C4-2B (cell line): Measurements from ENCODE around the gene PCMTD2.
A peak's percentile ranks its signal among the peaks of the same experiment; 100 is the strongest.
"Not testable (repeated sequence)": the region's sequence is repeated elsewhere in the genome, so short reads cannot be mapped to it uniquely, and the experiment has no call there.

Source experiments
- H3K27ac ChIP-seq: fragments of 450-650 bp; 2 replicates; pipeline ENCODE4 v1.5.1; 2017
- TF ChIP-seq, protein P1 (sequence below): fragments of 450-650 bp; conservative IDR thresholded peaks from 2 replicates; pipeline ENCODE4 v1.5.1; 2017; ENCODE audit warnings: mild to moderate bottlenecking

The PCMTD2 gene

DNA sequence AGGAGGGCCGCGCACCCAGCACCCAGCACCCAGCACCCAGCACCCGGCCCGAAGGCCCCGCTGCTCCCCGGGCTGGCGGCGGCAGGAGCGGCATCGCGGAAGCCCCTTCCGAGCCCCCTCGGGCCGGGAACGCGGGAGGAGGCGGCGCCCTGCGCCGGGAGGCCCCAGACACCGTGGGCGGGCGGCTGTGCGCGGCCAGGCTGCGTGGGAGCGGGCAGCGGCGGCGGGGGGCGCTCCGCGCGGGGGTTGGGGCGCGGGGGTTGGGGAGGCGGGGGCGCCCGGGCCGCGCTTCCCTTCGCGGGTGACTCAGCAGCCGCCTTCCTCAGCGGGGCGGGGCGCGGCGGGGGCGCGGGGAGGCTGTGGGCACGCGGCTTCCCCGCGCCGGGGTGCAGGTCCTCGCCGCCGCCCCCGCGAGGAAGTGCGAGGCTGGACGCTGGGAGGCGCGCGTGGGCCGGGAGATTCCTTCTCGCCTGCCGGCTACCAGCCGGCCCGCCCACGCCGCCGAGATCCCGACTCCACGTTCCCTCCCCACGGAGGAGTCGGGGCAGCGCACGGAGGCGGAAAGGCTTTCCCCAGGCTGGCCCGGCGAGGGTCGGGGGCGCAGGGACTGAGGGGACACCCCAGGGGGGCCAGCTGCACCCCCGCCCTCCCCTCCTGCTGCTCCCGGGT lies 61.0 kb downstream of the PCMTD2 start:
- H3K27ac ChIP-seq: not testable (repeated sequence)
- TF ChIP-seq, protein P1, sequence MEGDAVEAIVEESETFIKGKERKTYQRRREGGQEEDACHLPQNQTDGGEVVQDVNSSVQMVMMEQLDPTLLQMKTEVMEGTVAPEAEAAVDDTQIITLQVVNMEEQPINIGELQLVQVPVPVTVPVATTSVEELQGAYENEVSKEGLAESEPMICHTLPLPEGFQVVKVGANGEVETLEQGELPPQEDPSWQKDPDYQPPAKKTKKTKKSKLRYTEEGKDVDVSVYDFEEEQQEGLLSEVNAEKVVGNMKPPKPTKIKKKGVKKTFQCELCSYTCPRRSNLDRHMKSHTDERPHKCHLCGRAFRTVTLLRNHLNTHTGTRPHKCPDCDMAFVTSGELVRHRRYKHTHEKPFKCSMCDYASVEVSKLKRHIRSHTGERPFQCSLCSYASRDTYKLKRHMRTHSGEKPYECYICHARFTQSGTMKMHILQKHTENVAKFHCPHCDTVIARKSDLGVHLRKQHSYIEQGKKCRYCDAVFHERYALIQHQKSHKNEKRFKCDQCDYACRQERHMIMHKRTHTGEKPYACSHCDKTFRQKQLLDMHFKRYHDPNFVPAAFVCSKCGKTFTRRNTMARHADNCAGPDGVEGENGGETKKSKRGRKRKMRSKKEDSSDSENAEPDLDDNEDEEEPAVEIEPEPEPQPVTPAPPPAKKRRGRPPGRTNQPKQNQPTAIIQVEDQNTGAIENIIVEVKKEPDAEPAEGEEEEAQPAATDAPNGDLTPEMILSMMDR: peak; percentile 24

DNA sequence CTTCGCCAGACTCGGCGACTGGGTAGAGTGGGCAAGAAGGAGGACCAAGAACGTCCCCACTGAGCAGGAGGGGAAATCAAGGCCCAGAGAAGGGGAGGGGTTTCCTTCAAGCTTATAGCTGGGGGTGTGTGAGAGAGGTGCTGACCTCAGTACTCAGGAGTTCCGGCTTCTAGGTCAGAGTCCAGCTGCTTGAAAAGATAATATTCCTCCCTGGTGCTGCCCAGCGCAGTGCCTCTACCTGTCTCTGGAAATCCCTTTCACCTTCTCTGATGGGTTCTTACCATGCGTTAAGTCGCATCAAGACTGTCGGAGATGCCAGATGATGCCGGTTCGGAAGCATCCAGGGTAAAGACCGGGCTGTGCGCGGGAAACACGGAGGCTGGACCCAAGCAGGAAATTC lies 61.8 kb downstream of the PCMTD2 start:
- H3K27ac ChIP-seq: not testable (repeated sequence)

DNA sequence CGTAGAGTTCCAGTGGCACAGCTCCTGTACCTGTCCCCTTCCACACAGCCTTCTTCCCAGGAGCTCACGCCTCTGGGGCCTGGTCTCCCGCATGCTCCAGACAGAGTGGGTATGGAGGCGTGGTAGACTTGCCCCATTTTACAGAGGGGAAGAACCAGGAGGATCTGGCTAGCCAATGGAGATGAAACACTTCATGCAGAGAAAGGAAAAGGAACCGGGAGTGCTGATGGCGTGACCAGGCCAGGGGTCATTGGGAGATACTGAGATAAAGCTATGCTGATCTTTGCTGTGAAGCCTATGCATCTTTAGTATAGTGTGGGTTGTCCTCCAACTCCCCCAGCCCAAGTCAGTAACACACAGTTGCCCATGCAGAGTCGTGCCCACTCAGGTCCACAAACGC lies 62.5 kb downstream of the PCMTD2 start:
- H3K27ac ChIP-seq: not testable (repeated sequence)

DNA sequence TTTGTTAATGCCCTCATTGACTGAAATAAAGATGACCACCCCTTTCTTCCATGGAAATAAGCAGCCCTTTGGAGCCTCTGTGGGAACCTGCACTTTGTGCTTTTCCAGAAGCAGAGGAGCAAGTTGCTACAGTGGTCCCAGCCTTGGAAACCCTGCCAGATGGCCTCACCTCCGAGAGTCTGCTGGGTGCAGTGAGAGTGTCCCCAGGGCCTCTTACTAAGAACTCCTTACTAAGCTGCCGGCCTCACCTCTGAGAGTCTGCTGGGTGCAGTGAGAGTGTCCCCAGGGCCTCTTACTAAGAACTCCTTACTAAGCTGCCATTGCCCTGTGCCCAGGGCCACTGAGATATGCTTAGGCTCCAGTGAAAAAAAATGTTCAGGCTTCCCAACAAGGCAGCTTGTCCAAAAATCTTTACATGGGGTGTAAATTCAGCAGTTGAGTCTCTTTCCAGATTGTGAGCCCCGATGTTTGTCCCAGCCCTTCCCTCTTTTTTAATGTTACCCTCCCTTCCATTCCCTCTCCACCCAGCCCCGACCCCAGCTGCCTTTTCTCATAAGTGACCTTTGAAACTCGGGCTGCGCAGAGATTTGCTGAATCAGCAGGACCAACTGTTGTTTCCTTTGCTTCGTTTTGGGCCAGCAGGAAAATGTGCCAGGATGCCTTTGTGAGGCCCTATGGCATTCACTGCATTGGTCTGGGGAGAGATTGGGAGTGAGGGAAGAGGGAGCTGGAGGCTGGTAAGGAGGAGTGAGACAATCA lies 66.7 kb downstream of the PCMTD2 start:
- H3K27ac ChIP-seq: not testable (repeated sequence)
